ENCODE data around the gene ANO3.

Gene ANO3

GRCh38 chr11:26473216-26474194, 141.6 kb downstream of the ANO3 start:
- Histone ChIP-seq H3K4me1 (ENCODE audit: control insufficient read depth in 1 of 2, insufficient read depth in 1 of 2, low read depth in 1 of 2, low read length in 1 of 2) (no peaks in the 10 kb centered on the region), H3K9me3 (no peaks in the 10 kb centered on the region), H3K27me3 (no peaks in the 10 kb centered on the region), H3K4me3 (ENCODE audit: low read depth in 1 of 2, low read length in 1 of 2) (no peak overlapping the region), H3K27ac (no peak overlapping the region), H3K36me3 (no peaks in the 10 kb centered on the region)
- no peak for TF ChIP-seq CTCF (IDR thresholded peaks at IDR 0.05)

DNA sequence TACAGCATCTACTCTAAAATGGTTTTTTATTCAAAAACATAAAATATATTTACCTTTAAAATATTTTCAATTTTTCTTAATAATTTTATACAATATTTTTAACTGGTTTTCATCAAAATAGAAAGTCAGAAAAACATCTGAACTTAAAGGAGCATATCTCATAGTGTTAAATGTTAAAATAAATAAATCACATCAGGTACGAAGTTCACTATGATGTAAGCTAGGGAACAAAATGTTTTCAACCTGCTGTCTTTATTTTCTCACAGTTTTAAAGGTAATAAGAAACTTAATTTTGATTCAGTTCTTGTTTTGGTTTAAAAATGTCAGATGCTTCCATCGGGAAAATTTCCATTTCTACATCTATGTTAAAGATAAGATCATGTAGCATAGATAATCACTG, 142.5 kb downstream of the ANO3 start:
- no peaks in the 10 kb centered on the region for H3K27me3 ChIP-seq
- no peaks in the 10 kb centered on the region for H3K9me3 ChIP-seq
- H3K4me3 ChIP-seq (ENCODE audit: low read depth in 1 of 2, low read length in 1 of 2): no peak overlapping the region
- no peak for TF ChIP-seq CTCF (IDR thresholded peaks at IDR 0.05)
- H3K27ac ChIP-seq: no peak overlapping the region
- no peaks in the 10 kb centered on the region for H3K36me3 ChIP-seq
- no peaks in the 10 kb centered on the region for H3K4me1 ChIP-seq (ENCODE audit: control insufficient read depth in 1 of 2, insufficient read depth in 1 of 2, low read depth in 1 of 2, low read length in 1 of 2)

- Histone ChIP-seq H3K27ac (no peak overlapping the region), H3K4me1 (ENCODE audit: control insufficient read depth in 1 of 2, insufficient read depth in 1 of 2, low read depth in 1 of 2, low read length in 1 of 2) (no peaks in the 10 kb centered on the region), H3K27me3 (no peaks in the 10 kb centered on the region), H3K4me3 (ENCODE audit: low read depth in 1 of 2, low read length in 1 of 2) (no peak overlapping the region), H3K36me3 (no peaks in the 10 kb centered on the region), H3K9me3 (no peaks in the 10 kb centered on the region)
- TF ChIP-seq CTCF (IDR thresholded peaks at IDR 0.05): no peak
These were observed 145.5 kb downstream of the ANO3 start for GRCh38 chr11:26477396-26477795.

- Histone ChIP-seq H3K4me1 (ENCODE audit: control insufficient read depth in 1 of 2, insufficient read depth in 1 of 2, low read depth in 1 of 2, low read length in 1 of 2) (no peaks in the 10 kb centered on the region), H3K27ac (no peak overlapping the region), H3K9me3 (no peaks in the 10 kb centered on the region), H3K27me3 (no peaks in the 10 kb centered on the region), H3K36me3 (no peaks in the 10 kb centered on the region), H3K4me3 (ENCODE audit: low read depth in 1 of 2, low read length in 1 of 2) (no peak overlapping the region)
- no peak for TF ChIP-seq CTCF (IDR thresholded peaks at IDR 0.05)
These were observed 146.8 kb downstream of the ANO3 start for GRCh38 chr11:26478710-26479109.

DNA sequence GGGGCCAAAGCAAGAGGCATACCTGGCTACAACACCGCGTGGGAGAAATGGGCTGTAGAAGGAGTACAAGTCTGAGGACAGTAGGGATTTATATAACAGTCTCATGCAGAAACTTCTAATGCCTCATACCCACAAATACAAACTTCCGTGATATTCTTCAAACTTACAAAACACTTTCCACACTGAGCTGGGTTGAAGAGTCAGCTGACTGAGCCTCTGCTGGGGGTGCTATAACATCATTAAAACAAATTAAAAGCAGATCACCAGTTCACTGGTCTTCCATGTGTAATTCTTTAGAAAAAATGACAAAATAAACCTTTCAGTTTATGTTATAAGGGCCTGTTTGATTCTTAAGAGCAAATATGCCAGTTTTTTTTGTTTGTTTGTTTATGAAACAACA, 148.1 kb downstream of the ANO3 start:
- no peaks in the 10 kb centered on the region for H3K4me1 ChIP-seq (ENCODE audit: control insufficient read depth in 1 of 2, insufficient read depth in 1 of 2, low read depth in 1 of 2, low read length in 1 of 2)
- TF ChIP-seq CTCF (IDR thresholded peaks at IDR 0.05): no peak
- H3K27me3 ChIP-seq: no peaks in the 10 kb centered on the region
- no peak overlapping the region for H3K4me3 ChIP-seq (ENCODE audit: low read depth in 1 of 2, low read length in 1 of 2)
- no peaks in the 10 kb centered on the region for H3K9me3 ChIP-seq
- H3K36me3 ChIP-seq: no peaks in the 10 kb centered on the region
- H3K27ac ChIP-seq: no peak overlapping the region

Data from neutrophil (primary cell).